ENCODE measurements around the gene ZNF318. TPM values are rescaled to one million over a fixed set of nuclear protein-coding genes. Genes with fewer than 3 reads are reported as not detected.

The ZNF318 gene
- total RNA-seq, 1 experiment from 2014 or later, result 15.8 TPM

- TF ChIP-seq, protein P1, sequence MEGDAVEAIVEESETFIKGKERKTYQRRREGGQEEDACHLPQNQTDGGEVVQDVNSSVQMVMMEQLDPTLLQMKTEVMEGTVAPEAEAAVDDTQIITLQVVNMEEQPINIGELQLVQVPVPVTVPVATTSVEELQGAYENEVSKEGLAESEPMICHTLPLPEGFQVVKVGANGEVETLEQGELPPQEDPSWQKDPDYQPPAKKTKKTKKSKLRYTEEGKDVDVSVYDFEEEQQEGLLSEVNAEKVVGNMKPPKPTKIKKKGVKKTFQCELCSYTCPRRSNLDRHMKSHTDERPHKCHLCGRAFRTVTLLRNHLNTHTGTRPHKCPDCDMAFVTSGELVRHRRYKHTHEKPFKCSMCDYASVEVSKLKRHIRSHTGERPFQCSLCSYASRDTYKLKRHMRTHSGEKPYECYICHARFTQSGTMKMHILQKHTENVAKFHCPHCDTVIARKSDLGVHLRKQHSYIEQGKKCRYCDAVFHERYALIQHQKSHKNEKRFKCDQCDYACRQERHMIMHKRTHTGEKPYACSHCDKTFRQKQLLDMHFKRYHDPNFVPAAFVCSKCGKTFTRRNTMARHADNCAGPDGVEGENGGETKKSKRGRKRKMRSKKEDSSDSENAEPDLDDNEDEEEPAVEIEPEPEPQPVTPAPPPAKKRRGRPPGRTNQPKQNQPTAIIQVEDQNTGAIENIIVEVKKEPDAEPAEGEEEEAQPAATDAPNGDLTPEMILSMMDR (IDR thresholded peaks at IDR 0.05; ENCODE audit: unreplicated experiment), result no peak
- no peaks in the 10 kb centered on the region for H3K9me3 Mint-ChIP-seq (ENCODE audit: low read depth, unreplicated experiment)
- intact Hi-C loops (cut with micrococcal nuclease; ENCODE audit: unreplicated experiment), result loop anchor here (5.0 kb wide), 1 partner anchor 424 kb away; no protein-coding TSS in a partner anchor
- no peak overlapping the region for H3K27ac Mint-ChIP-seq (ENCODE audit: unreplicated experiment)
- H3K27me3 Mint-ChIP-seq (ENCODE audit: unreplicated experiment), result no peaks in the 10 kb centered on the region
- peaks cover 12% of the 10 kb centered on the region for H3K36me3 Mint-ChIP-seq (ENCODE audit: insufficient read depth, unreplicated experiment)
- DNase-seq, result no peak
- H3K4me3 Mint-ChIP-seq (ENCODE audit: low read depth, unreplicated experiment), result no peak overlapping the region
- H3K4me1 Mint-ChIP-seq (ENCODE audit: low read depth, unreplicated experiment), result peaks cover 38% of the 10 kb centered on the region
- CTCF ChIA-PET, result interaction anchor here (0.6 to 1.4 kb wide), 2 partner anchors 23 to 60 kb away, joined by 3 read pairs; partner anchors contain the start of gene CRIP3
- BruUV-seq (replicated peaks), result no TSS peak
These were observed 38.0 kb downstream of the ZNF318 start for GRCh38 chr6:43331470-43331869.

- Mint-ChIP-seq H3K9me3 (ENCODE audit: low read depth, unreplicated experiment) (no peaks in the 10 kb centered on the region), H3K36me3 (ENCODE audit: insufficient read depth, unreplicated experiment) (peaks cover 12% of the 10 kb centered on the region), H3K27me3 (ENCODE audit: unreplicated experiment) (no peaks in the 10 kb centered on the region), H3K4me3 (ENCODE audit: low read depth, unreplicated experiment) (peak overlapping the region; percentile 27), H3K4me1 (ENCODE audit: low read depth, unreplicated experiment) (peaks cover 29% of the 10 kb centered on the region), H3K27ac (ENCODE audit: unreplicated experiment) (peak overlapping the region; percentile 94)
- no TSS peak for BruUV-seq (replicated peaks)
- TF ChIP-seq, protein P1 (IDR thresholded peaks at IDR 0.05; ENCODE audit: unreplicated experiment), result no peak
- peak; percentile 71 for DNase-seq
- CTCF ChIA-PET, result interaction anchor here (0.6 to 1.4 kb wide), 7 partner anchors 8 to 178 kb away, joined by 3 to 10 read pairs (median 3); partner anchors contain the start of gene CRIP3
- intact Hi-C loops (cut with micrococcal nuclease; ENCODE audit: unreplicated experiment), result no loop called here
These were observed 40.9 kb downstream of the ZNF318 start for GRCh38 chr6:43328528-43328927.

DNA sequence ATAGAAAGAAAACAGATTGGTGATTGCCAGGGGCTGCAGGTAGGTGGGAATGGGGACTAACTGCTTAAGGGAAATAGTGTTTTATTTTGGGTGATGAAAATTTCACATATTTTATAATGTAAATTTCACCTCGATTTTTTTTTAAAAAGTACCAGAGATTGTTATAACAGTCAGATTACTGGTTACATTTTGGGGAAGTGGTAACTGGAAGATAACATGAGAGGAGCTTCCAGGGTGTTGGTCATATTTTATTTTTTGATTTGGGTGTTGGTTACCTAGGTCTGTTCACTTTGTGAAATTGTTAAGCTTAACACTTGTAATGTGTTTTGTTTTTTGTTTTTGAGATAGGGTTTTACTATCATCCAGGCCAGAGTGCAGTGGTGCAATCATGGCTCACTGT lies 43.6 kb downstream of the ZNF318 start:
- no peak for DNase-seq
- no peaks in the 10 kb centered on the region for H3K27me3 Mint-ChIP-seq (ENCODE audit: unreplicated experiment)
- intact Hi-C loops (cut with micrococcal nuclease; ENCODE audit: unreplicated experiment), result no loop called here
- TF ChIP-seq, protein P1 (IDR thresholded peaks at IDR 0.05; ENCODE audit: unreplicated experiment), result no peak
- no peak overlapping the region for H3K4me3 Mint-ChIP-seq (ENCODE audit: low read depth, unreplicated experiment)
- H3K27ac Mint-ChIP-seq (ENCODE audit: unreplicated experiment), result no peak overlapping the region
- CTCF ChIA-PET, result no interaction called here
- H3K9me3 Mint-ChIP-seq (ENCODE audit: low read depth, unreplicated experiment), result no peaks in the 10 kb centered on the region
- BruUV-seq (replicated peaks), result no TSS peak
- H3K36me3 Mint-ChIP-seq (ENCODE audit: insufficient read depth, unreplicated experiment), result peaks cover 12% of the 10 kb centered on the region
- peaks cover 20% of the 10 kb centered on the region for H3K4me1 Mint-ChIP-seq (ENCODE audit: low read depth, unreplicated experiment)

- intact Hi-C loops (cut with micrococcal nuclease; ENCODE audit: unreplicated experiment), result no loop called here
- H3K4me1 Mint-ChIP-seq (ENCODE audit: low read depth, unreplicated experiment), result peaks cover 8% of the 10 kb centered on the region
- TF ChIP-seq, protein P1 (IDR thresholded peaks at IDR 0.05; ENCODE audit: unreplicated experiment), result no peak
- H3K9me3 Mint-ChIP-seq (ENCODE audit: low read depth, unreplicated experiment), result no peaks in the 10 kb centered on the region
- no peak overlapping the region for H3K27ac Mint-ChIP-seq (ENCODE audit: unreplicated experiment)
- CTCF ChIA-PET, result interaction anchor here (1.5 to 1.6 kb wide), 2 partner anchors 10 to 16 kb away, joined by 4 read pairs; partner anchors contain the start of gene CRIP3
- DNase-seq, result no peak
- H3K27me3 Mint-ChIP-seq (ENCODE audit: unreplicated experiment), result peaks cover 47% of the 10 kb centered on the region
- no peak overlapping the region for H3K4me3 Mint-ChIP-seq (ENCODE audit: low read depth, unreplicated experiment)
- H3K36me3 Mint-ChIP-seq (ENCODE audit: insufficient read depth, unreplicated experiment), result no peaks in the 10 kb centered on the region
- BruUV-seq (replicated peaks), result no TSS peak
These were observed 51.4 kb downstream of the ZNF318 start for GRCh38 chr6:43318011-43318410.
